NT2/D1 (cell line): ENCODE data around the gene EDDM13.

Experiments used
- SUZ12 ChIP-seq: IDR thresholded peaks from 2 replicates; pipeline ENCODE4 v1.6.1; 2011; ENCODE audit not compliant: insufficient read length, insufficient read depth; ENCODE audit errors: extremely low read depth
- ZNF274 ChIP-seq: IDR thresholded peaks from 2 replicates; pipeline ENCODE4 v1.6.1; 2011; ENCODE audit warnings: mild to moderate bottlenecking, low read depth, low read length

GRCh38 chr19:56253737-56254136 is 18.8 kb upstream of the EDDM13 start:
- TF ChIP-seq ZNF274 = no peak
- no peak for TF ChIP-seq SUZ12
